Caco-2 (cell line): ENCODE measurements around the gene CNBD2. TPM values are rescaled to one million over a fixed set of nuclear protein-coding genes. Genes with fewer than 3 reads are reported as not detected.

Experiments
- BruUV-seq: library from RNA; stranded (reverse); fragments of 400-500 nt; replicated peaks from 2 replicates; lab custom pipeline; 2021; lab: Mats Ljungman, UMichigan
- CTCF ChIA-PET: fragments of 300-600 bp; sonication (Branson Sonifier 250); formaldehyde crosslinking; loops from one replicate; lab custom pipeline; 2022; ENCODE audit warnings: antibody characterized with exemption; lab: Charles Lee
- POLR2A ChIA-PET: fragments of 300-600 bp; sonication (Branson Sonifier 250); formaldehyde crosslinking; loops from one replicate; lab custom pipeline; 2022; ENCODE audit warnings: antibody characterized with exemption; lab: Charles Lee
- DNase-seq, 2 experiments: peaks; one replicate each; pipeline versions ENCODE4 v3.0.0 to v3.0.0-alpha.2; 2020 to 2022
- H3K27me3 ChIP-seq: replicated peaks from 2 replicates; pipeline ENCODE4 v1.6.0; 2011; ENCODE audit warnings: low read length; ENCODE audit not compliant: control insufficient read depth, insufficient read depth
- H3K36me3 ChIP-seq: 2 replicates; pipeline ENCODE4 v1.5.1; 2011; ENCODE audit warnings: low read length; ENCODE audit not compliant: control insufficient read depth, insufficient read depth
- H3K4me1 ChIP-seq: fragments of 250-450 bp; sonication (Bioruptor Pico); 2 replicates; pipeline ENCODE4 v1.5.1; 2020; ENCODE audit warnings: mild to moderate bottlenecking
- H3K4me3 ChIP-seq: 2 replicates; pipeline ENCODE4 v1.5.1; 2011; ENCODE audit warnings: low read depth, mild to moderate bottlenecking, control low read depth, low read length
- H3K9me3 ChIP-seq: fragments of 250-450 bp; sonication (Bioruptor Pico); 2 replicates; pipeline ENCODE4 v1.5.1; 2020; ENCODE audit warnings: mild to moderate bottlenecking, moderate library complexity
- H3K27ac Mint-ChIP-seq: one replicate; pipeline ENCODE4 v1.8.0; 2022; ENCODE audit warnings: mixed read lengths; ENCODE audit not compliant: unreplicated experiment
- H3K27me3 Mint-ChIP-seq: one replicate; pipeline ENCODE4 v1.8.0; 2022; ENCODE audit warnings: mixed read lengths; ENCODE audit not compliant: insufficient read depth, unreplicated experiment
- H3K36me3 Mint-ChIP-seq: one replicate; pipeline ENCODE4 v1.8.0; 2022; ENCODE audit warnings: mild to moderate bottlenecking, mixed read lengths; ENCODE audit not compliant: insufficient read depth, unreplicated experiment
- H3K4me1 Mint-ChIP-seq: one replicate; pipeline ENCODE4 v1.8.0; 2022; ENCODE audit warnings: low read depth, mixed read lengths; ENCODE audit not compliant: unreplicated experiment
- H3K4me3 Mint-ChIP-seq: one replicate; pipeline ENCODE4 v1.8.0; 2022; ENCODE audit warnings: mild to moderate bottlenecking, moderate library complexity, mixed read lengths; ENCODE audit not compliant: unreplicated experiment
- H3K9me3 Mint-ChIP-seq: one replicate; pipeline ENCODE4 v1.8.0; 2022; ENCODE audit warnings: mixed read lengths; ENCODE audit not compliant: unreplicated experiment
- CTCF ChIP-seq, 2 experiments: fragments of 200-600 bp in 1 of 2; IDR thresholded peaks; 1 replicate in 1 of 2; 2 replicates in 1 of 2; pipeline versions ENCODE4 v1.5.1 to v1.8.0; 2011 to 2022; ENCODE audit warnings: antibody characterized with exemption in 1 of 2, control low read depth in 1 of 2, inconsistent platforms in 1 of 2, low read depth in 1 of 2, low read length in 1 of 2, mild to moderate bottlenecking in 1 of 2, moderate library complexity in 1 of 2; ENCODE audit not compliant: insufficient read depth in 1 of 2, severe bottlenecking in 1 of 2, unreplicated experiment in 1 of 2
- intact Hi-C: fragments of 100-400 bp; cut with micrococcal nuclease; formaldehyde crosslinking; loops from one replicate; pipeline ENCODE4 v1.10.0; 2022; ENCODE audit not compliant: unreplicated experiment
- total RNA-seq: library from RNA; stranded (reverse); gene quantifications from 2 replicates; pipeline ENCODE4 v1.2.3, GENCODE V29; 2022

CNBD2 gene
- total RNA-seq, 1 experiment from 2014 or later, result 9.1 TPM

DNA sequence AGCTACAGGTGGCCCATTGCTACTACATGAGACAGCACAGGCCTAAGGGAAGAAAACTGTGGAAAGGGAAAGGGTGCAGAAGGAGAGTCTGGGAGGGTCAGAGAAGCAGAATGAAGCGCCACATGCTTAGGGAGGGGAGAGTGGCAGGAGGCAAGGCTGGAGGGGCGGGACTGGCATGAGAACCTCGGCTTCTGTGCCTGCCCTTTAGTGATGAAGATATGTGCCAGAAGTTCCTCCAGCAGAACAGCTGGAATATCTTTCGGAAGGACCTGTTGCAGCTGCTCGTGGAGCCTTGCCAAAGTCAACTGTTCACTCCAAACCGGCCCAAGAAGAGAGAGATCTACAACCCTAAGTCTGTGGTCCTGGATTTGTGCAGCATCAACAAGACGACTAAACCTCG is 61.8 kb downstream of the CNBD2 start:
- BruUV-seq, result no TSS peak
- H3K4me3 ChIP-seq, result no peak overlapping the region
- no peak overlapping the region for H3K27ac Mint-ChIP-seq
- ChIA-PET POLR2A (interaction anchor here (0.6 kb wide), 1 partner anchor 528 kb away, joined by 4 read pairs; no protein-coding TSS in a partner anchor), CTCF (interaction anchor here (0.8 to 1.4 kb wide), 2 partner anchors 108 to 170 kb away, joined by 3 read pairs; no protein-coding TSS in a partner anchor)
- TF ChIP-seq CTCF (IDR thresholded peaks at IDR 0.05; ENCODE audit: insufficient read depth in 1 of 2, low read depth in 1 of 2, low read length in 1 of 2, severe bottlenecking in 1 of 2, unreplicated experiment in 1 of 2), result no peak
- no peaks in the 10 kb centered on the region for H3K36me3 ChIP-seq
- no peaks in the 10 kb centered on the region for H3K9me3 Mint-ChIP-seq
- no peaks in the 10 kb centered on the region for H3K9me3 ChIP-seq
- peaks cover 13% of the 10 kb centered on the region for H3K4me1 Mint-ChIP-seq
- H3K27me3 Mint-ChIP-seq, result no peaks in the 10 kb centered on the region
- H3K36me3 Mint-ChIP-seq, result no peaks in the 10 kb centered on the region
- no peak for DNase-seq
- no peaks in the 10 kb centered on the region for H3K4me1 ChIP-seq
- H3K27me3 ChIP-seq, result no peaks in the 10 kb centered on the region
- intact Hi-C loops, result loop anchor here (5.0 kb wide), 1 partner anchor 62 kb away; no protein-coding TSS in a partner anchor
- H3K4me3 Mint-ChIP-seq, result no peak overlapping the region

- intact Hi-C loops, result loop anchor here (5.0 kb wide), 1 partner anchor 60 kb away; no protein-coding TSS in a partner anchor
- POLR2A ChIA-PET, result no interaction called here
- H3K27ac Mint-ChIP-seq, result no peak overlapping the region
- no peak for DNase-seq
- Histone ChIP-seq H3K27me3 (no peaks in the 10 kb centered on the region), H3K4me1 (0 out of 2 replicates have a peak, but pooled peaks cover 3% of the 10 kb centered on the region), H3K9me3 (no peaks in the 10 kb centered on the region), H3K4me3 (no peak overlapping the region), H3K36me3 (no peaks in the 10 kb centered on the region)
- no TSS peak for BruUV-seq
- CTCF ChIA-PET, result interaction anchor here (0.8 to 1.9 kb wide), 3 partner anchors 13 to 107 kb away, joined by 3 to 7 read pairs (median 4); no protein-coding TSS in a partner anchor
- H3K27me3 Mint-ChIP-seq, result no peaks in the 10 kb centered on the region
- TF ChIP-seq CTCF (IDR thresholded peaks at IDR 0.05; ENCODE audit: insufficient read depth in 1 of 2, low read depth in 1 of 2, low read length in 1 of 2, severe bottlenecking in 1 of 2, unreplicated experiment in 1 of 2), result no peak
- H3K4me1 Mint-ChIP-seq, result peaks cover 17% of the 10 kb centered on the region
- no peaks in the 10 kb centered on the region for H3K36me3 Mint-ChIP-seq
- no peaks in the 10 kb centered on the region for H3K9me3 Mint-ChIP-seq
- no peak overlapping the region for H3K4me3 Mint-ChIP-seq
Observed at GRCh38 chr20:36031806-36032205, 63.4 kb downstream of the CNBD2 start.

DNA sequence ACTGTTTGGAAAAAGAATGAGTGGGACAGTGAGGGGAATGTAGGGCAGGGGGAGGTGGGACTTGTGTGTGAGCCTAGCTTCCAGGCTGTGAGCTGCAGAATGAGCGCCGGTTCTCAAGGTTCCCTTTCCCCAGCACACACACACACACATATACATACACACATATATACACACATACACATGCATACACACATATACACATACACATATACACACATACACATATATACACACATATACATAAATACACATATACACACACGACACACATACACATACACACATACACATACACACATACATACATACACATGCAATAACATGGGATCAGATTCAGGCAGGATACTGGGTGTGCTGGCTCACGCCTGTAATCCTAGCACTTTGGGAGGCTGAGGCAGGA is 66.5 kb downstream of the CNBD2 start:
- DNase-seq, result no peak
- Histone ChIP-seq H3K4me1 (0 out of 2 replicates have a peak, but pooled peaks cover 4% of the 10 kb centered on the region), H3K4me3 (no peak overlapping the region), H3K27me3 (no peaks in the 10 kb centered on the region), H3K36me3 (no peaks in the 10 kb centered on the region), H3K9me3 (no peaks in the 10 kb centered on the region)
- intact Hi-C loops, result loop anchor here (5.0 kb wide), 1 partner anchor 57 kb away; no protein-coding TSS in a partner anchor
- ChIA-PET POLR2A (no interaction called here), CTCF (interaction anchor here (0.6 kb wide), 1 partner anchor 70 kb away, joined by 4 read pairs; no protein-coding TSS in a partner anchor)
- no peaks in the 10 kb centered on the region for H3K36me3 Mint-ChIP-seq
- H3K27me3 Mint-ChIP-seq, result no peaks in the 10 kb centered on the region
- H3K4me3 Mint-ChIP-seq, result no peak overlapping the region
- H3K27ac Mint-ChIP-seq, result no peak overlapping the region
- BruUV-seq, result no TSS peak
- peaks cover 19% of the 10 kb centered on the region for H3K4me1 Mint-ChIP-seq
- no peaks in the 10 kb centered on the region for H3K9me3 Mint-ChIP-seq
- no peak for TF ChIP-seq CTCF (IDR thresholded peaks at IDR 0.05; ENCODE audit: insufficient read depth in 1 of 2, low read depth in 1 of 2, low read length in 1 of 2, severe bottlenecking in 1 of 2, unreplicated experiment in 1 of 2)
